Spleen (tissue), 7 donors: ENCODE measurements around the gene HSD17B1.

Source experiments
- POLR2A ChIP-seq, 3 donors: fragments of 450-650 bp; IDR thresholded peaks; one replicate each; pipeline ENCODE4 v1.5.1; 2017; ENCODE audit warnings: antibody characterized with exemption in 3 of 3, mild to moderate bottlenecking in 1 of 3
- TF ChIP-seq, protein P1 (sequence below), 11 experiments: fragments of 200-600 bp in 7 of 11; fragments of 450-650 bp in 4 of 11; sonication (generic) in 4 of 11; IDR thresholded peaks in 8 of 11; conservative IDR thresholded peaks in 3 of 11; 1 replicate in 7 of 11; 2 replicates in 4 of 11; pipeline versions ENCODE4 v1.4.0 to v1.8.0; 2016 to 2021; ENCODE audit warnings: antibody characterized with exemption in 11 of 11, inconsistent platforms in 4 of 11, mild to moderate bottlenecking in 1 of 11
- donor health status: DM: no; HTN: no; CAD: no; lungs with moderate emphysema.
- donor health status: DM: no; HTN: no; CAD: no.
- donor health status: DM: no; HTN: no; CAD: no.

DNA sequence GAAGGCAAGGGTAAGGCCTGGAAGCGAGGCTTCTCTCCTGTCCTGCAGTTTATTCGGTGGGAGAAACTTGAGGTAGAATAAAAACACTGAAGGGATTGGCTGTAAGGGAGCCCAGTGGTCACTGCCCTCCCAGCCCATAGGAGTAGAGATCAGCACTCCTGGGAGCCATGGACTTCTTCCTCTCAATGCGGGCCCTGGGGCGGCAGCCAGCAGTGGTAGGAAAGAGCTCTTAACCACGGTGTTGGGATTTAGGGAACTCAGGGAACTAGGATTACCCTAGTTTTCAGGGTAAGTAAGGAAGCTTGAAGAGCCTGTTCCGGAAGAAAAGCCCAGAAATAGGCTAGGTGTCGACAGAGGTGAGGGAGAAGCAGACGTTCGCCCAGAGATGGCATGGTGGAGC lies 40.5 kb upstream of the HSD17B1 start:
- TF ChIP-seq, protein P1, sequence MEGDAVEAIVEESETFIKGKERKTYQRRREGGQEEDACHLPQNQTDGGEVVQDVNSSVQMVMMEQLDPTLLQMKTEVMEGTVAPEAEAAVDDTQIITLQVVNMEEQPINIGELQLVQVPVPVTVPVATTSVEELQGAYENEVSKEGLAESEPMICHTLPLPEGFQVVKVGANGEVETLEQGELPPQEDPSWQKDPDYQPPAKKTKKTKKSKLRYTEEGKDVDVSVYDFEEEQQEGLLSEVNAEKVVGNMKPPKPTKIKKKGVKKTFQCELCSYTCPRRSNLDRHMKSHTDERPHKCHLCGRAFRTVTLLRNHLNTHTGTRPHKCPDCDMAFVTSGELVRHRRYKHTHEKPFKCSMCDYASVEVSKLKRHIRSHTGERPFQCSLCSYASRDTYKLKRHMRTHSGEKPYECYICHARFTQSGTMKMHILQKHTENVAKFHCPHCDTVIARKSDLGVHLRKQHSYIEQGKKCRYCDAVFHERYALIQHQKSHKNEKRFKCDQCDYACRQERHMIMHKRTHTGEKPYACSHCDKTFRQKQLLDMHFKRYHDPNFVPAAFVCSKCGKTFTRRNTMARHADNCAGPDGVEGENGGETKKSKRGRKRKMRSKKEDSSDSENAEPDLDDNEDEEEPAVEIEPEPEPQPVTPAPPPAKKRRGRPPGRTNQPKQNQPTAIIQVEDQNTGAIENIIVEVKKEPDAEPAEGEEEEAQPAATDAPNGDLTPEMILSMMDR (IDR thresholded peaks at IDR 0.05 in 8 of 11, conservative IDR thresholded peaks at IDR 0.05 in 3 of 11), result no peak
- no peak for TF ChIP-seq POLR2A (IDR thresholded peaks at IDR 0.05)
